ENCODE measurements around the gene XAF1. TPM values are rescaled to one million over a fixed set of nuclear protein-coding genes. Genes with fewer than 3 reads are reported as not detected.
A peak's percentile ranks its signal among the peaks of the same experiment; 100 is the strongest.

XAF1 gene
- total RNA-seq, 6 experiments from 2014 or later, result 3.0 to 4.6 (median 3.7) TPM

DNA sequence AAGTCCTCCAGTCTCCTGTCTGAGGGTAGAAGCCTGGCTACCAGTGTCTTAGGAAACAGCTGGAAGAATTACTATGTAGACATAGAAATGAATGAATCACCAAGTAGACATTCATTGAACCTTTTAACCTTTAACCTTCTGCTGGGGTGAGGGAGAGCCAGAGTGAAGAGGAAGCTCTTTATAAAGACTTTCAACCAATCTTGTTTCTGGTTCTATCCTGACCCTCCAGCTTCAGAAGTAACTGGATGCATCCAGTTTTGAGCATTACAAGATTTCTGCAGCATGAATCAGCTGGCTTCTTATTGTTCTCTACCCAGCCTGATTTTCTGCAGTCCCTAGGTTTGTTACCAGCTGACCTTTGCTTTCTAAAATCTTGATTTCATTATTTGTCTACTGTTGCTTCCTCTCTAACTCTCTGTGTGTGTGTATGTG lies 67.2 kb downstream of the XAF1 start:
- Mint-ChIP-seq H3K27ac (no peak overlapping the region), H3K4me3 (no peak overlapping the region), H3K36me3 (ENCODE audit: low read depth) (no peaks in the 10 kb centered on the region; the same call in 1 of the 2 replicates), H3K9me3 (peaks cover 9% of the 10 kb centered on the region), H3K4me1 (ENCODE audit: low read depth) (peaks cover 13% of the 10 kb centered on the region), H3K27me3 (ENCODE audit: insufficient read depth) (peaks cover 6% of the 10 kb centered on the region; the same call in 1 of the 2 replicates)
- peak; percentile 73 for DNase-seq
- TF ChIP-seq, protein P1, sequence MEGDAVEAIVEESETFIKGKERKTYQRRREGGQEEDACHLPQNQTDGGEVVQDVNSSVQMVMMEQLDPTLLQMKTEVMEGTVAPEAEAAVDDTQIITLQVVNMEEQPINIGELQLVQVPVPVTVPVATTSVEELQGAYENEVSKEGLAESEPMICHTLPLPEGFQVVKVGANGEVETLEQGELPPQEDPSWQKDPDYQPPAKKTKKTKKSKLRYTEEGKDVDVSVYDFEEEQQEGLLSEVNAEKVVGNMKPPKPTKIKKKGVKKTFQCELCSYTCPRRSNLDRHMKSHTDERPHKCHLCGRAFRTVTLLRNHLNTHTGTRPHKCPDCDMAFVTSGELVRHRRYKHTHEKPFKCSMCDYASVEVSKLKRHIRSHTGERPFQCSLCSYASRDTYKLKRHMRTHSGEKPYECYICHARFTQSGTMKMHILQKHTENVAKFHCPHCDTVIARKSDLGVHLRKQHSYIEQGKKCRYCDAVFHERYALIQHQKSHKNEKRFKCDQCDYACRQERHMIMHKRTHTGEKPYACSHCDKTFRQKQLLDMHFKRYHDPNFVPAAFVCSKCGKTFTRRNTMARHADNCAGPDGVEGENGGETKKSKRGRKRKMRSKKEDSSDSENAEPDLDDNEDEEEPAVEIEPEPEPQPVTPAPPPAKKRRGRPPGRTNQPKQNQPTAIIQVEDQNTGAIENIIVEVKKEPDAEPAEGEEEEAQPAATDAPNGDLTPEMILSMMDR (IDR thresholded peaks at IDR 0.05), result no peak

Other genes with a start within 250 kb of the XAF1 start
- gene PITPNM3, start 199.5 kb upstream of the XAF1 start, total RNA-seq (2021; fragmentation: NEBNext Ultra II Directional; extraction: Animal tissue kit (Norgen Biotek cat#: 25700)), result 1 to 10 TPM in 4 of 6 experiments, under 1 TPM in 2; 0.94 to 1.1 (median 1.0) TPM
- 10 to 100 TPM; 15.1 to 17.8 (median 16.4) TPM for gene KIAA0753, start 115.3 kb upstream of the XAF1 start, total RNA-seq (2021; fragmentation: NEBNext Ultra II Directional; extraction: Animal tissue kit (Norgen Biotek cat#: 25700))
- gene TXNDC17, start 115.0 kb upstream of the XAF1 start, total RNA-seq (2021; fragmentation: NEBNext Ultra II Directional; extraction: Animal tissue kit (Norgen Biotek cat#: 25700)), result 100 to 1,000 TPM; 115 to 154 (median 139) TPM
- gene MED31, start 104.4 kb upstream of the XAF1 start, total RNA-seq (2021; fragmentation: NEBNext Ultra II Directional; extraction: Animal tissue kit (Norgen Biotek cat#: 25700)), result 10 to 100 TPM; 19.5 to 23.9 (median 20.0) TPM
- gene C17orf100, start 104.3 kb upstream of the XAF1 start, total RNA-seq (2021; fragmentation: NEBNext Ultra II Directional; extraction: Animal tissue kit (Norgen Biotek cat#: 25700)), result 1 to 10 TPM; 1.0 to 1.7 (median 1.3) TPM
- gene SLC13A5, start 42.7 kb upstream of the XAF1 start, total RNA-seq (2021; fragmentation: NEBNext Ultra II Directional; extraction: Animal tissue kit (Norgen Biotek cat#: 25700)), result not detected
- gene FBXO39, start 20.2 kb downstream of the XAF1 start, total RNA-seq (2021; fragmentation: NEBNext Ultra II Directional; extraction: Animal tissue kit (Norgen Biotek cat#: 25700)), result not detected
- not detected for gene TEKT1, start 75.7 kb downstream of the XAF1 start, total RNA-seq (2021; fragmentation: NEBNext Ultra II Directional; extraction: Animal tissue kit (Norgen Biotek cat#: 25700))
- gene ALOX12, start 240.0 kb downstream of the XAF1 start, total RNA-seq (2021; fragmentation: NEBNext Ultra II Directional; extraction: Animal tissue kit (Norgen Biotek cat#: 25700)), result not detected